GM12878 (cell line): ENCODE results near the gene COMMD7. TPM values are rescaled to one million over a fixed set of nuclear protein-coding genes. Genes with fewer than 3 reads are reported as not detected.

Experiments used
- ATAC-seq: fragments of 200-7000 bp; cut with Tn5 transposase; 3 replicates; pipeline ENCODE4 v1.9.1; 2020; ENCODE audit warnings: mild to moderate bottlenecking, moderate library complexity
- BruUV-seq: library from RNA; stranded (reverse); fragments of 400-500 nt; replicated peaks from 2 replicates; lab custom pipeline; 2021; lab: Mats Ljungman, UMichigan
- CTCF ChIA-PET: fragments of 300-600 bp; sonication (Branson Sonifier 250); formaldehyde crosslinking; extraction: SDS; loops from one replicate; lab custom pipeline; 2021; ENCODE audit warnings: inconsistent platforms; lab: Yijun Ruan, JAX
- POLR2A ChIA-PET: fragments of 350-600 bp; formaldehyde crosslinking; extraction: SDS; loops from one replicate; lab custom pipeline; 2021; ENCODE audit warnings: inconsistent platforms; lab: Charles Lee
- RAD21 ChIA-PET: fragments of 300-600 bp; sonication (Branson Sonifier 250); formaldehyde crosslinking; loops from one replicate; lab custom pipeline; 2023; ENCODE audit warnings: antibody characterized with exemption; ENCODE audit not compliant: unreplicated experiment; lab: Charles Lee
- SMC1A ChIA-PET: fragments of 300-600 bp; sonication (Branson Sonifier 250); formaldehyde crosslinking; loops from one replicate; lab custom pipeline; 2023; ENCODE audit not compliant: unreplicated experiment, uncharacterized antibody; lab: Charles Lee
- DNase-seq: peaks from one replicate; pipeline ENCODE4 v3.0.0-alpha.2; 2011; ENCODE audit warnings: low read depth, low spot score
- FAIRE-seq: peaks from 3 replicates; lab custom pipeline; 2011; peaks lifted over from hg19 to GRCh38; lab: Jason Lieb, UNC
- H2AFZ ChIP-seq: 2 replicates; pipeline ENCODE4 v1.6.0; 2011; ENCODE audit warnings: low read depth, low read length, control low read depth; ENCODE audit not compliant: control insufficient read depth
- H3K27ac ChIP-seq: 2 replicates; pipeline ENCODE4 v1.5.1; 2011; ENCODE audit warnings: control low read depth; ENCODE audit not compliant: control insufficient read depth, insufficient read depth
- H3K27me3 ChIP-seq, 2 experiments: replicated peaks in 1 of 2; 2 replicates each; pipeline versions ENCODE4 v1.6.0 to v1.6.1; 2011; ENCODE audit warnings: low read length in 1 of 2; ENCODE audit not compliant: control insufficient read depth in 2 of 2, insufficient read depth in 2 of 2
- H3K36me3 ChIP-seq, 2 experiments: 2 replicates each; pipeline ENCODE4 v1.5.1; 2011; ENCODE audit warnings: low read length in 1 of 2; ENCODE audit not compliant: control insufficient read depth in 2 of 2, insufficient read depth in 2 of 2
- H3K4me1 ChIP-seq: 2 replicates; pipeline ENCODE4 v1.6.1; 2011; ENCODE audit warnings: mild to moderate bottlenecking, low read length, moderate library complexity, mixed read lengths; ENCODE audit not compliant: control insufficient read depth, insufficient read depth
- H3K4me2 ChIP-seq: 2 replicates; pipeline ENCODE4 v1.6.0; 2011; ENCODE audit warnings: control low read depth; ENCODE audit not compliant: control insufficient read depth, insufficient read depth
- H3K4me3 ChIP-seq: fragments of 200-600 bp; sonication (generic); 2 replicates; pipeline ENCODE4 v1.5.1; 2016
- H3K79me2 ChIP-seq: 2 replicates; pipeline ENCODE4 v1.6.0; 2011; ENCODE audit warnings: low read length; ENCODE audit not compliant: control insufficient read depth, insufficient read depth
- H3K9ac ChIP-seq: 2 replicates; pipeline ENCODE4 v1.8.0; 2011; ENCODE audit warnings: low read length, control low read depth, mixed read lengths; ENCODE audit not compliant: control insufficient read depth, insufficient read depth
- H3K9me3 ChIP-seq: replicated peaks from 3 replicates; pipeline ENCODE4 v1.5.1; 2011; ENCODE audit warnings: mild to moderate bottlenecking, low read length; ENCODE audit not compliant: control insufficient read depth, insufficient read depth
- H4K20me1 ChIP-seq: 2 replicates; pipeline ENCODE4 v1.6.0; 2011; ENCODE audit not compliant: control insufficient read depth, insufficient read depth
- PAX8 ChIP-seq: fragments of 450-650 bp; IDR thresholded peaks from 2 replicates; pipeline ENCODE4 v1.6.1; 2017; ENCODE audit warnings: mild to moderate bottlenecking, moderate library complexity
- RAD51 ChIP-seq: fragments of 450-650 bp; IDR thresholded peaks from 2 replicates; pipeline ENCODE4 v1.6.1; 2016; ENCODE audit warnings: moderate library complexity, mild to moderate bottlenecking, inconsistent platforms
- SP1 ChIP-seq: IDR thresholded peaks from one replicate; pipeline ENCODE4 v1.6.1; 2011; ENCODE audit warnings: low read depth, low read length
- SREBF1 ChIP-seq: IDR thresholded peaks from 2 replicates; pipeline ENCODE4 v1.6.1; 2012; ENCODE audit warnings: mild to moderate bottlenecking, low read length
- SUPT20H ChIP-seq: IDR thresholded peaks from 2 replicates; pipeline ENCODE4 v1.6.1; 2011; ENCODE audit warnings: low read depth, mild to moderate bottlenecking, low read length, moderate library complexity, borderline replicate concordance; ENCODE audit not compliant: control insufficient read depth
- ZZZ3 ChIP-seq: IDR thresholded peaks from 2 replicates; pipeline ENCODE4 v1.6.1; 2011; ENCODE audit warnings: low read depth; ENCODE audit not compliant: control insufficient read depth, insufficient read length
- WGBS: methylation state at CpG from one replicate; pipeline ENCODE4 v1.1.6; 2016; ENCODE audit warnings: low lambda C conversion rate; ENCODE audit not compliant: insufficient replicate concordance, insufficient coverage; ENCODE audit errors: missing lambda C conversion rate; 5-methylcytosine and 5-hydroxymethylcytosine counted together
- in situ Hi-C: fragments of 300-500 bp; cut with MboI; formaldehyde crosslinking; loops from 9 replicates; pipeline ENCODE4 v1.14.3; 2018; ENCODE audit warnings: mixed read lengths
- intact Hi-C: fragments of 100-400 bp; cut with micrococcal nuclease; formaldehyde crosslinking; loops from one replicate; pipeline ENCODE4 v1.14.2; 2022; ENCODE audit not compliant: unreplicated experiment
- polyA plus RNA-seq, 11 experiments: library from polyadenylated mRNA; depleted of rRNA in 4 of 11; unstranded in 6 of 11; stranded (reverse) in 5 of 11; fragments of >200 nt; fragmentation: Nextera tagmentation in 4 of 11; fragmentation: Illumina TruSeq in 1 of 11; extraction: Ambion mirVana in 4 of 11; extraction: Trizol in 1 of 11; gene quantifications; 1 replicate in 1 of 11; 2 replicates in 10 of 11; pipeline versions ENCODE4 v1.2.1 to v1.2.3, GENCODE V29; 2011 to 2016; ENCODE audit warnings: inconsistent platforms in 2 of 11, missing spikeins in 2 of 11, low read depth in 1 of 11
- total RNA-seq, 4 experiments: library from RNA; depleted of rRNA in 3 of 4; stranded (reverse); fragments of >200 nt in 3 of 4; fragmentation: Illumina TruSeq in 1 of 4; extraction: Trizol in 1 of 4; gene quantifications; 2 replicates each; pipeline versions ENCODE4 v1.2.1 to v1.2.3, GENCODE V29; 2013 to 2021

The COMMD7 gene
- total and polyA plus RNA-seq, 10 of the 15 experiments (the other 5 are each of a cell fraction or from before 2014, with no cell fraction given): 9.1 to 61.0 (median 27.7) TPM

DNA sequence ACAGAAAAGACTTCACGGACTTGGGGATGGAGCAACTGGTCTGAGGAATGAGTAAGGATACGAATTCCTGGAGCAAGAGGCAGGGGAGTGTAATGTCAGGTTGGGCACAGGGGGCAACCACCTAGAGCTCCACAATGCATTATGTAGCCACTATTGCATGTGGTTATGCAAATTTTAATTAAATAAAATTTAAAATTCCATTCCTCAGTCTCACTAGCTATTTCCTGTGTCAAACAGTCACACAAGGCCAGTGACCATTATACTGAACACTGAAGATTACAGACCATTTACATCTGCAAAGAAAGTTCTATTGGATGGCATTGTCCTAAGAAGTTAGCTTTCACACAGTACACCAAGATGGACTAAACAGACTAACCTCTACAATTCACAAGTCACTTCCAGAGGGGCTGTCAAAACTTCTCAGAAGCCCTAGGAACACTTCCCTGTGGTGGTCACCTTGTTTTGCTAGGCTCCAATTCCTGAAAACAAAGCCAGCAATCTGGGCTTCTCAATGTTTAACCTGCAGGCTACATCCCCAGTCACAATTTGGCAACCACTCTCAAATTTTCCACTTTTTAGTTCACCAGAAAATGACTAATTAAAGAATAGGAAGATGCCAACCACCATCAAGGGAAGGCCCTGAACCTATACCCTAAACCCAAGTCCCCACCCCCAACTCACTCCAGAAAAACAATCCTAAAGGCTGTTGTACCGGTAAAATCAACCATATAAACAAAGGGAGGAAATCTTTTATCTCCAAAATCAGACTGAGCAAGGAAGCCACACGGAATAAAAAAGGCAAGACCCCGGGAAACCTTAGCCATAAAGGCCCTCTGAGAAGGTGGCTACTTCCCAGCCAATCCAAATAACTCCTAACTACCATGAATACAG, 35.3 kb downstream of the COMMD7 start:
- CTCF ChIA-PET: interaction anchor here (0.7 kb wide), 1 partner anchor 70 kb away, joined by 3 read pairs; no protein-coding TSS in a partner anchor
- Histone ChIP-seq H3K79me2 (no peaks in the 10 kb centered on the region), H3K9ac (no peak overlapping the region), H2AFZ (no peak overlapping the region), H3K4me3 (no peak overlapping the region), H3K27me3 (no peaks in the 10 kb centered on the region), H3K27ac (no peak overlapping the region), H4K20me1 (no peaks in the 10 kb centered on the region), H3K9me3 (no peaks in the 10 kb centered on the region), H3K4me2 (no peak overlapping the region), H3K4me1 (no peaks in the 10 kb centered on the region), H3K36me3 (peaks cover 0 to under 1% of the 10 kb centered on the region in 2 experiments; a peak in 3 of 4 replicates)
- no TSS peak for BruUV-seq
- RAD21 ChIA-PET: no interaction called here
- SMC1A ChIA-PET: no interaction called here
- FAIRE-seq: no peak
- in situ Hi-C loops: no loop called here
- DNase-seq: no peak
- ATAC-seq: no peak
- intact Hi-C loops: no loop called here
- POLR2A ChIA-PET: no interaction called here
- no peak for TF ChIP-seq SP1
- WGBS: 99% methylated on average over 5 of the region's 5 CpGs

DNA sequence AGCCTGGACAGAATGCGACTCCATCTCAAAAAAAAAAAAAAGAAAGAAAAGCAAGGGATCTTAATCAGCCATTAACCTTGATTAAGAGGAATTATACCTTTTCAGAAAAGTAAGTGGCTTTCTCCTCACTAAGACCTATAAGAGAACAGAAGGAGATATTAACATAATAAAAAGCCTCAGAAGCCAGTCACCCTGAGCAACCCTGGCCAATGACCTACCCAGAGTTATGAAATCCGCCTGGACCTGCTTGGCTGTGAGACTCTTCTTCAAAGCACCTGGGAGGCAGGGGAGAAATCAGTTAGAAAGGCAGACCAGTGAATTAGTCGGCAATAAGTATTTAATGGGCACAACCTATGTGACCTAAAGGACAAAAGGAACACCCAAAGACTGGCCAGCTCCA, 36.8 kb downstream of the COMMD7 start:
- no peak overlapping the region for H3K4me3 ChIP-seq
- no peaks in the 10 kb centered on the region for H3K79me2 ChIP-seq
- no peak overlapping the region for H2AFZ ChIP-seq
- no peak for ATAC-seq
- BruUV-seq: no TSS peak
- intact Hi-C loops (no loop called here), in situ Hi-C loops (no loop called here)
- H3K9ac ChIP-seq: no peak overlapping the region
- no peaks in the 10 kb centered on the region for H3K9me3 ChIP-seq
- no peaks in the 10 kb centered on the region for H3K4me1 ChIP-seq
- no peaks in the 10 kb centered on the region for H3K27me3 ChIP-seq
- DNase-seq: no peak
- TF ChIP-seq PAX8: no peak
- TF ChIP-seq SREBF1: no peak
- no peak for TF ChIP-seq SUPT20H
- no peak for TF ChIP-seq RAD51
- TF ChIP-seq ZZZ3: no peak
- H4K20me1 ChIP-seq: no peaks in the 10 kb centered on the region
- CTCF ChIA-PET: no interaction called here
- RAD21 ChIA-PET: interaction anchor here (0.7 kb wide), 1 partner anchor 40 kb away, joined by 3 read pairs; no protein-coding TSS in a partner anchor
- no peak for FAIRE-seq
- POLR2A ChIA-PET: no interaction called here
- no peak overlapping the region for H3K4me2 ChIP-seq
- 93% methylated on average over 2 of the region's 3 CpGs for WGBS
- SMC1A ChIA-PET: no interaction called here
- peaks cover 0 to 5% of the 10 kb centered on the region in 2 experiments; a peak in 3 of 4 replicates for H3K36me3 ChIP-seq
- no peak overlapping the region for H3K27ac ChIP-seq
